ENCODE data around the gene CAMK4. TPM values are rescaled to one million over a fixed set of nuclear protein-coding genes. Genes with fewer than 3 reads are reported as not detected.

The CAMK4 gene
- total RNA-seq, 1 donor from 2014 or later: 106 TPM

- intact Hi-C loops (cut with micrococcal nuclease): no loop called here
Observed at GRCh38 chr5:111229221-111229835, 5.1 kb downstream of the CAMK4 start.

GRCh38 chr5:111229871-111230810, 6.0 kb downstream of the CAMK4 start:
- intact Hi-C loops (cut with micrococcal nuclease): loop anchor here (5.0 to 10.0 kb wide), 5 partner anchors 302 to 1535 kb away; partner anchors contain the start of genes NREP and SLC25A46

GRCh38 chr5:111231119-111231518, 6.9 kb downstream of the CAMK4 start:
- intact Hi-C loops (cut with micrococcal nuclease): loop anchor here (5.0 to 10.0 kb wide), 5 partner anchors 301 to 1536 kb away; partner anchors contain the start of genes NREP and SLC25A46

- intact Hi-C loops (cut with micrococcal nuclease): loop anchor here (2.0 to 10.0 kb wide), 6 partner anchors 46 to 1538 kb away; partner anchors contain the start of genes NREP and SLC25A46
Observed at GRCh38 chr5:111232311-111233051, 8.3 kb downstream of the CAMK4 start.

- intact Hi-C loops (cut with micrococcal nuclease): loop anchor here (2.0 to 10.0 kb wide), 6 partner anchors 46 to 1538 kb away; partner anchors contain the start of genes NREP and SLC25A46
Observed at GRCh38 chr5:111233052-111233374, 8.8 kb downstream of the CAMK4 start.

- intact Hi-C loops (cut with micrococcal nuclease): loop anchor here (1.0 to 10.0 kb wide), 9 partner anchors 9 to 1539 kb away; partner anchors contain the start of genes CAMK4, NREP, SLC25A46 and STARD4
Observed at GRCh38 chr5:111234125-111234524, 9.9 kb downstream of the CAMK4 start.

- intact Hi-C loops (cut with micrococcal nuclease): loop anchor here (2.0 to 10.0 kb wide), 2 partner anchors 277 to 1541 kb away; partner anchors contain the start of gene STARD4
Observed at GRCh38 chr5:111235635-111236034, 11.5 kb downstream of the CAMK4 start.

GRCh38 chr5:111236348-111236747, 12.2 kb downstream of the CAMK4 start:
- intact Hi-C loops (cut with micrococcal nuclease): loop anchor here (10.0 kb wide), 1 partner anchor 1542 kb away; no protein-coding TSS in a partner anchor

- intact Hi-C loops (cut with micrococcal nuclease): loop anchor here (1.0 to 10.0 kb wide), 2 partner anchors 9 to 1542 kb away; no protein-coding TSS in a partner anchor
Observed at GRCh38 chr5:111236995-111237394, 12.8 kb downstream of the CAMK4 start.

- intact Hi-C loops (cut with micrococcal nuclease): loop anchor here (1.0 to 10.0 kb wide), 2 partner anchors 9 to 1543 kb away; no protein-coding TSS in a partner anchor
Observed at GRCh38 chr5:111237470-111237869, 13.3 kb downstream of the CAMK4 start.

- intact Hi-C loops (cut with micrococcal nuclease): loop anchor here (10.0 kb wide), 1 partner anchor 1544 kb away; no protein-coding TSS in a partner anchor
Observed at GRCh38 chr5:111238431-111239225, 14.4 kb downstream of the CAMK4 start.

GRCh38 chr5:111241696-111242095, 17.5 kb downstream of the CAMK4 start:
- intact Hi-C loops (cut with micrococcal nuclease): no loop called here

- intact Hi-C loops (cut with micrococcal nuclease): loop anchor here (1.0 kb wide), 1 partner anchor 8 kb away; no protein-coding TSS in a partner anchor
Observed at GRCh38 chr5:111242606-111243005, 18.4 kb downstream of the CAMK4 start.

GRCh38 chr5:111243318-111243717, 19.1 kb downstream of the CAMK4 start:
- intact Hi-C loops (cut with micrococcal nuclease): loop anchor here (1.0 kb wide), 1 partner anchor 9 kb away; no protein-coding TSS in a partner anchor

GRCh38 chr5:111245654-111246053, 21.5 kb downstream of the CAMK4 start:
- intact Hi-C loops (cut with micrococcal nuclease): loop anchor here (1.0 kb wide), 1 partner anchor 8 kb away; no protein-coding TSS in a partner anchor

- intact Hi-C loops (cut with micrococcal nuclease): loop anchor here (1.0 kb wide), 1 partner anchor 9 kb away; no protein-coding TSS in a partner anchor
Observed at GRCh38 chr5:111246459-111246858, 22.3 kb downstream of the CAMK4 start.

GRCh38 chr5:111248571-111248970, 24.4 kb downstream of the CAMK4 start:
- intact Hi-C loops (cut with micrococcal nuclease): no loop called here

- intact Hi-C loops (cut with micrococcal nuclease): no loop called here
Observed at GRCh38 chr5:111251921-111252320, 27.7 kb downstream of the CAMK4 start.

GRCh38 chr5:111252799-111253545, 28.8 kb downstream of the CAMK4 start:
- intact Hi-C loops (cut with micrococcal nuclease): no loop called here

Data from T-helper 2 cell treated with Interferon-gamma antibody and Interleukin-4, amounts not matched to agents 100 ng/mL and 5 ng/mL, for 36 hours (primary cell).